NCI-H2196 (cell line): ENCODE data around the gene NR4A2.

Source experiments
- DNase-seq: peaks from one replicate; lab custom pipeline; 2025; ENCODE audit not compliant: unreplicated experiment; lab: John Stamatoyannopoulos, UW

Gene NR4A2

DNA sequence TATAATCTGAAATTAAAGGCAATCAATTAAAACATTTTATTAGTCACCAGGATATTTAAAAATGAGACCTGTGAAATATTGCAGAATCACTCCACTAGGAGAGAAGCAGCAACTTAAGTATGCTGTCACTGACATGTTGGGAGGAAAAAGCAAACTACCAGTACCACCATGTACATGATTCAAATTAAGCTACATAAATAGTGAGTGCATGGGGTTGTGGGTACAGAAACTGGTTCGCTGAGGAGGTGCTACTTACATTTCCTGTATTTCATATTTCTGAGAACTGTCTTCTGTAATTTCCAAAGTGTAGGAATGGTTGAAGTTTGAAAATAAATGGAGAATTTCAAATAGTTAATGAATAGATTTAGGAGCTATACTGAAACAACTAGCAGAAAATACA is 7.9 kb upstream of the NR4A2 start:
- DNase-seq = no peak

GRCh38 chr2:156339865-156340264 is 7.3 kb upstream of the NR4A2 start:
- DNase-seq = no peak

DNA sequence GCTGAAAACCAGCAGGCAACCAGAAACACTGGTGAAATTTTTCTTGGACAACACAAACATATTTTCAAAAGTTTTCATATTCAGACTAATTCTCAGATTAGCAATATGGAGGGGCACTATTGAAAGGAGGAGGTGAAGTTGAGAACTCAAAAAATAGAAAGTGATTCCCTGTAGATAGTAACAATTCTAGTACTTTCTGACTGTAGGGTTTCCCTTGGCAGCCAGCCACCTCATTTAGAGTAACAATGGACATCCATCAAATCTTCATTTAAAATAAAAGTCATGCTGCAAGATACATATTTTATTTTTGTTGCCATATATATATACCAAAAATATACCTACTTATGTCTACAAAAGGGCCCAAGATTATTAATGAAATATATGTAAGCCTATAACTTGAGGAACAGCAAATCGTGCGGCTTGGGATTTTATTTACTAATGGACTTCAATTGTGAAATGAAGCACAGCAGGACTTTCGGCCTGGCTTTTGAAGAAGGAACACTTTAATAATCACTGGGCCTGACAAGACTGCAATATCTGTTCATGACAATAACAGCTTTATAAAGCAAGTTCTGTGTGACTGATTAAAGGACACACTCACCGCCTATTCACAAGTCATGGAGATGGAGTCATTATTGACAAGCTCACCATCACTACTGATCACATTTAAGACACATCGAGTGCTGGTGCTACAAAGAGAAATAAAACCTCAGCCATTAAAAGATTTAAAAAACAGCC is 6.8 kb upstream of the NR4A2 start:
- DNase-seq = peak; percentile 53

DNA sequence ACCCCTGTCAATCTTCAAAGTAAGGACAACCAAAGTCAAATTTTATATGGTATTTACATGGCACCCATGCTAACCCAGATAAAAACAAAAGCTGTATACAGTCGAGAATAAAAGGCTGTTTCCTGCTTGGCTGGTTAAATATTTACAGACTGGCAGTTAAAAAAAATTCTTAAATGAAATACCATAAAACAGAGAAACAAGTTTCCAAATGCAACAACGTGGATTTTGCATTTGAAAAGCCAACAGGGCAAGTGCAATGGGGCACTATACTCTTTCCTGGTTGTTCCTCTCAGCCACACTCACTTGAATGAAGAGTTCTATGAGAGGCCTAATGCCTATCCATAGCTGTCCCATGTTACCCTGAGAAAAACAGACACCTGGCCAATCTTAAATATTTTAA is 6.1 kb upstream of the NR4A2 start:
- peak; percentile 13 for DNase-seq

DNA sequence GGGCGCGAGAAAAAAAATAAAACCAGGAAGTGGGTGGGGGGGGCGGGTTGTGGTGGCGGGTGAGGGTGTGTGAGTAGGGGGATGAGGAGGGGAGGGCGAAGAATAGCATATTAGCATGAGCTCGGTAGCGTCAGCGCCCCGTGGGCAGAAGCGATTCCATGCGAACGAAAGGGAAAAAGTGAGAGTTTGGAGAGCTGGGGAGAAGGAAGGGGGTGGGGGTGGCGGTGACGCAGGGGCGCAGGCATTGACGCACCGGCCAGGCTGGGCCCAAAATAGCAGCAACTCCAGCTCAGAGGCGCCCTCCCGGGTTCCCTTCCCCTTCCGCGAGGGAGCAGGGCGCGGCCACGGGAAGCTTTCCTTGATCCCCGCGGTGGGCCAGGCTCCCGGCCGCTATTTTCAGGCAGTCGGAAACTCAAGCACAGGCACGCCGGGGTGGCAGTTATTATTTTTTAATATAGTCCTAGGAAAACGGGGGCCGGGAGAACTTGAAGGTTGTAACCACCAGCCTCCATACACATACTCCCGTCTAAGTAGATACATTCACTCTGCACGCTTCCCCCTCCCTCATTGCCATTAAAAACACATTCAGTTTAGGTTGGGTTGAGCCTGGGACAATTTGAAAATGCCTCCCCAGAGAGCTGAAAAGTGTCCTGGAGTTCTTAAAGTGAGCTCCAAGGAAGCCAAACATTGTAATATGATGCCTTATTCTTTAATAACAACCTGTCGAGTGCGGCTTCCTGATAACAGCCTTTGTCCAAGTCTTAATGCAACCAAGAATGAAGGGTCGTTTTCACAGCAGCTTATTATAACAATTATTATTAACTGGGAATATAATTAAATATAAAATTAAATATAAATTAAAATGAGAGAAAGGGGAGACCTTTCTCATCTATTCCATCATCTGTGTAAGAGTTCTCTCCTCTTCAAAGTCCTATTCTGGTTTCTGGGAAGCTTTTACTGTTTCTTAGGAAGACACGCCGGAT is 2.3 kb upstream of the NR4A2 start:
- DNase-seq = peak; percentile 73

- DNase-seq = peak; percentile 59
These were observed 1.5 kb upstream of the NR4A2 start for GRCh38 chr2:156333951-156334495.

DNA sequence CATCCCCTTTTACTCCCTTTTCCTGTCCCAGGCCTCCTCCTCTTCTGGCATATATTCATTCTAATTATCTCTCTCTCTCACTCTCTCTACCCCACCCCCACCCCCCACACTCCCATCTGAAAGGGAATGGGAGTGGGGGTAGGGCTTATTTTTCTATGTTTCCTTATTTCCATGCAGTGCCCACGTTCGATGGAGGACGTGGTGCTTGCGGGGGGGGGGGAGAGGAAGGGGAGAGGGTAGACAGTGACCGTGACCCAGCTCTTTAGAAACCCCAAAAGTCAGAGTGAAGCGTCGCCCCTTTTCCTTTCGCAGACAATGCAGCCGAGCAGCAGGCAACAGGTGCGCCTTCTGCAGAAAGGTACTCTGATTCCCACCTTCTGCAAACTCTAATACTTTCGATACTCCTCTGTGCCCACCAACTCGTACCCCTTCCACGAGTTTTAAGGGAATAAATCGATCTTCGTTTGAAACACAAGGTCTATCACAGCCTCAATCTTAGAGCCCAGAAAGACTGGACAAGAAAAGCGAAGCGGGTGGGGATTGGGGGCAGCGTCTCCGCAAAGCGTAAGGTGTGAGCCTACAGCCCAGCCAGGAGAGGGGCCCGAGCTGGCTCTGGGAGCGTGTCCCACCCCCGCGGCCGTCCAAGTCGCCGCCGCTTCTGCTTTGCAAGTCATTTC is 891 bp upstream of the NR4A2 start:
- peak; percentile 36 for DNase-seq

DNA sequence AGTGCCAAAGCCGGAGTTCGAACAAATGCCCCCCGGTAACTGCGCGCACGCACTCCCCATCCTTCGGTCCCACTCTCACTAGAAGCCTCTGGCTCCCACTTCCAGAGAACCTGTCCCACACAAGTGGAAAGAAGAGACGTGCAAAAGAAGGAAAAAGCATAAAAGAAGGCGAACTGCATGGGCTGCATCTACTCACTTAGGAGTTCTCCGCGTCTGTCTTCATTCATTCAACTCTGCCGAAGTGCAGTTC is 312 bp downstream of the NR4A2 start:
- DNase-seq = peak; percentile 54

DNA sequence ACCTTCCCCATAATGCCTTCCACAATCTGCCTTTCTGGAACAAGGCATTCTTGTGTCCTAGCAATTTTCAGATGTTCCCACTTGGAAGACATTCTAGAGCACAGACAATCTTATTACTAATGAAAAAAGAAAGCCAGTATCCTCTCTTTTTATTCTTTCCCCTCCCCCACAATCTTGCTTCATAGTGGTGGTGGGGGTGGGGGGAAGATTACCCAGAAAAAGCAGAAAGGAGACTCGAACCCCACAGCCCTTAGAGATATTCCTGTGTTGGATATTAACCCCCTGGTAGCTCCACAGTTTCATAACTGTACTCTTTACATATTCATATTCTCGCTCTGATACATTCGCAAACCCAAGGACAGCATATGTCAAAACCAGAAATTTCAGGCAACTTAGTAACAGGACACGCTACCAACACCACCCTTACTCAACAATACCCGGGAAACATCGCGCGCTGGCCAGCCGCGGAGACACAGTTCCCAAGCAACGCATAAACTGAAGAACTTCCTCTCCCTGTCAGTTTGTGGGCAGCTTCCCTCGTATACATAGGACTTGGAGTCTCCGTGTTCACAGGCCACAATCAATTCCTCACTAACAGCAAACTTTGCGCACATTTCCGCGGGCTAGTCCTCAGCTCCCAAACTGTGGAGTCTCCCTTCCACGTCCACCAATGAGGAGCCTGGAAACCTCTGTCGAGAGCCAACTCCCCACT is 793 bp downstream of the NR4A2 start:
- DNase-seq = peak; percentile 55

GRCh38 chr2:156329927-156330726 is 2.4 kb downstream of the NR4A2 start:
- no peak for DNase-seq

- no peak for DNase-seq
These were observed 3.2 kb downstream of the NR4A2 start for GRCh38 chr2:156329031-156329926.

DNA sequence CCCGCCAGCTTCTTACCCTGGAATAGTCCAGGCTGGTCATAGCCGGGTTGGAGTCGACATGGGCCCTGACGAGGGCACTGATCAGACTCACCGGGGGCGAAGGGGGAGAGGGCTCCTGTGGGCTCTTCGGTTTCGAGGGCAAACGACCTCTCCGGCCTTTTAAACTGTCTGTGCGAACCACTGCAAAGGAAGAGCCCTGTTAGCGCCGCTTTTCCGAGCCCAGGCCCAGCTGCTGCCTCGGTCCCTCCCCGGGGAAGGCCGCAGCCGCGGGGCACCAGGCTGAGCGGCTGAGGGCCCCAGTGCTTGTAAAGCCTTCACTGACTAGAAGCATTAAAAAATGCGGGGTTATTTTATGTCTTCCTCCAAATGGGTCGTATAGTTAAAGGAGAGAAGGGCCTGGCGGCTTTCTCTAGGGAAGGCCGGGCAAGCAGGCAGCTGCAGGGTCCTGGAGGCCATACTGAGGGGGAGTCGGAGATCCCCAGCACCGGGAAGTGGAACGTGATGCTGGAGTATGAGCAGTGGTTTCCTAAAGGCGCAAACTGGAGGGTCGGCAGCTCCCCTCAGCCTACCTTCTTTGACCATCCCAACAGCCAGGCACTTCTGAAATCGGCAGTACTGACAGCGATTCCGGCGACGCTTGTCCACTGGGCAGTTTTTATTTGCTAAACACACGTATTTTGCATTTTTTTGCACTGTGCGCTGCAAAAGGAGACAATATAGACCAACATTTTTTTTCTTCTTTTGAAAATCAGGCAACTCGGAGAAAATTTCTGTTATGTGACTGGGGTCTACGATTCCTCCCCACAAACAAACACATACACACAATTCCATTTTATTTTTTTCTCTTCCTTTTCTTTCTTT is 4.5 kb downstream of the NR4A2 start:
- DNase-seq = no peak

GRCh38 chr2:156326526-156327095 is 5.9 kb downstream of the NR4A2 start:
- DNase-seq = no peak

DNA sequence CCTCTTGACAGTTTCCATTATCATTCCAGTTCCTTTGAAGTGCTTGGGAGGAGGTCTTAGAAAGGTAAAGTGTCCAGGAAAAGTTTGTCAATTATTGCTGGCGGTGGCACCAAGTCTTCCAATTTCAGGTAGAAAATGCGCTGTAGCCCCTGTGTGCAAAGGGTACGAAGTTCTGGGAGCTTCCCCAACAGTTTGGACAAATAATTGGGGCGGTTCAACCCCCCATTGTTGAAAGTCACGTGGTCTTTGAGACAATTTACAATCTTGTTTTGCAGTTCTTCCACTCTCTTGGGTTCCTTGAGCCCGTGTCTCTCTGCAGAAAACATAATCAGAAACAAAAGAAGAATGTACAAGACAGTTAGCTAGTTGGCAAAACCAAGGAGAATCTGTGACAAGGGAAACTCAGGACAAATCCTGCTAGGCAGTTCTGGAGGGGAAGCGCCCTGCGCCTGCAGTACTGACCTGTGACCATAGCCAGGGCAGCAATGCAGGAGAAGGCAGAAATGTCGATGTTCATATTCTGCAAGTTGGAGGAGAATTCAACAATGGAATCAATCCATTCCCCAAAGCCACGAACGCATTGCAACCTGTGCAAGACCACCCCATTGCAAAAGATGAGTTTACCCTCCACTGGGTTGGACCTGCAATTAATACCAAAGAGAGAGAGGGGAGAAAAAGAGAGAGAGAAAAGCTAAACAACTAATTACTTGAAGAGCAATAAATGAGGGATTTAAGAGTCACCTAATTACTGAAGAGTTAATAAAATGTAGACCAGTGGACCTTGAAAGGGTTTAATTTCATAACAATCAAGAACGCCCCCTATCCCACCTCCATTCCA is 6.6 kb downstream of the NR4A2 start:
- DNase-seq = no peak

DNA sequence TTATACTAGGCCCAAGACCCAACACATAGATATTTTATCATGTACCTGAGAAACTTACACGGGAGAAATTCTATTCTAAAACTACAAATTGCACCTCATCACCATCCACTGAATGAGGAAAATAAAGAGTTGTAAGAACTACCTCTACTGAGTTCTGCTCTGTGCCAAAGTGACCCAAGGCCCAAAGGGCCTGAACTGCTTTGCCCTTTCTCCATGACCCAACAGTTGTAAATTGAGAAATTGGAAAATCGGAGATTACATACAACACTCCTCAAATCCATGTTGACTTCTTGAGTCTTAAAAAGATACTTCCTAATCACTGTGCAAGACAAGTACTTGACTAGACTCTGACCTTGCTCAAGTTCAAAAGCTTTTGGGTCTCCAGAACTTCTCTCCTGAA is 8.8 kb downstream of the NR4A2 start:
- DNase-seq = no peak

GRCh38 chr2:156322686-156323231 is 9.8 kb downstream of the NR4A2 start:
- no peak for DNase-seq
